GM21515 (cell line): ENCODE data around the gene USP40.

Experiments used
- ATAC-seq: cut with Tn5 transposase; IDR thresholded peaks from one replicate; pipeline ENCODE4 v1.9.1; 2021; ENCODE audit not compliant: unreplicated experiment

The USP40 gene

DNA sequence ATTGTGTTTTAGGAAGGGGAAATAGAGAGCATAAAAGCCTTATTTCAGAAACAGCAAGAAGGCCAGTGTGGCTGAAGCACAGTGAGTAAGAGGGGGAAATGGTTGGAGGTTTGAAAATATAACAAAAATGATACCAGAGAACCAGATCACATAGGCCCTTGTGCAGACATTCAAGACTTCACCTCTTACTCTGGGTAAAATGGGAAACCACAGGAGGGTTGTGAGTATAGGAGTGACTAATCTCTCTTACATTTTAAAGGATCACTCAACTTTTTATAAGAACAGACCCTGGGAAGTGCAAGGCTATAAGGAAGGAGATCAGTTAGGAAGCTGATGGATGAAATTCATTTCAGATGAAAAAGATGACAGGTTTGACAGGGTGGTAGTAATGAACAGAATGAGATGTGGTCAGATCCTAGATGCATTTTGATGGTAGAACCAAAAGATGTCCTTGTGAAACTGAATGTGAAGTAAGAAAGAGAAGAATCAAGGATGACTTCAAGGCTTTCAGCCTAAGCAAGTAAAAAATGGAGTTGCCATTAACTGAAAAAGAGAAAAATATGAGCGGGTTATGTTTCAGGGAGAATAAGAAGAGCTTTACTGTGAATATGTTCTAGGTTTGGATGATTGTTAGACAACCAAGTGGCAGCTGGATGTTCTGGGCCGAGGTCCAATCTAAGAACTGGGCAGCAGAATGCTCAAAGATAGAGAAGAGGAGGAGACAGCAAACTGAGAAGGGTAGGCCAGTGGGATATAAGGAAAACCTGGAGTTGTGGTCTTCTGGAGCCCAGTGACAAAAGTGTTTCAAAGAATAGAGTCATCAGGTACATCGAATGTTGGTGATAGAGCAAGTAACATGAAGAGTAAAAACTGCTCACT is 65.1 kb downstream of the USP40 start:
- ATAC-seq, result no peak

DNA sequence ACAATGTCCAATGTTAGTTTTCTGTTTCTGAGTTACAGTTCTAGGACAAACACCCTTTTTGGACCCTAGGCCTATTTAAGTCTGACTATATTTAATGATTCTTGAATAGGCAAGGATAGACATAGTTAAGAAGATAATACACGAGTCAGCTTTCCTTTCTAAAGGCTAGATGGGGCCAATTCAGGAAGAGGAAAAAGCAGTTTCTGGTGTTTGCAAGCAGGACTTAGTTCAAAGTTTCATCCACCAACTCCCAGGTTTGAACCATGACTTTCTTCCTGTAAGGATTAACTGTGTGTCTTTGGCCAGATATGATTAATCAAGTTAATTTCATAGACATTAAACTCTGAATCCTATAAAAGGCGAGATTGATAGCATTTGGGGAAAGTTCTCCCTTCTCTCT is 66.7 kb downstream of the USP40 start:
- ATAC-seq, result no peak

DNA sequence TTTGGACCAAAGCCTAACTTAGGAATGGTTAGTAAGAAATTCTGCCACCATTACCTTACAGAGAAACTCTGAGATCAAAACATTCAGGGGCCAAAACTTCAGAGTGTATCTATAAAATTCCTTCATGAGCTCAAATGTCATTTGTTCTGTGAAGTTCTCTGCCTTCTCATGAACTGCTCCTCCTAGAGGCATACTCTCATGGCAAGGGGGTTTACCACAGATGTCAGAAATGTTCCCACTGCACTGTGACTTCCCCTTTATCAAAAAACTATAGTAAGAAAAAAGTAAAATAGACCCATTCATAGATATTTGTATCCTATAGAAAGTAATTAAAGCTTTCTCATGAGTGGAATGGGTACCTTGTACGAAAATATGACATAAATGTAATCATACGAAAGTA is 68.5 kb downstream of the USP40 start:
- ATAC-seq, result no peak

DNA sequence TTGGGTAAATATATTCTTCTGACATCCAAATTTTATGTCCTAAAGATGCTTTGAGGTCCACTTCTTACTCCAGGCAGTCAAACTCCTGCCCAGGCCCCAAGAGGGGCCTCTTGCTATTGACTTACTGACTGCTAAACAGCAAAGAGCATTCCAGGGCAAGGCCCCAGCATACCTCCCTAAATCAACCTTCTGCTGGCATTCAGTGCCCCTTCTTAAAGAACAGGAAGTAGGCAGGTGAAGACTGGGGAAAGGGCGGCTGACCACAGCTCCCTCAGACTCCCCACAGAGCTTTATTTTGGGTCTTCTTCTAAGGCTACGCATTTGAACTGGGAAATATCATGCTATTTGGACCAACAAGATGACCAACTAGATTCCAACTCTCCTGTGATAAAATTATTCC is 68.9 kb downstream of the USP40 start:
- no peak for ATAC-seq

DNA sequence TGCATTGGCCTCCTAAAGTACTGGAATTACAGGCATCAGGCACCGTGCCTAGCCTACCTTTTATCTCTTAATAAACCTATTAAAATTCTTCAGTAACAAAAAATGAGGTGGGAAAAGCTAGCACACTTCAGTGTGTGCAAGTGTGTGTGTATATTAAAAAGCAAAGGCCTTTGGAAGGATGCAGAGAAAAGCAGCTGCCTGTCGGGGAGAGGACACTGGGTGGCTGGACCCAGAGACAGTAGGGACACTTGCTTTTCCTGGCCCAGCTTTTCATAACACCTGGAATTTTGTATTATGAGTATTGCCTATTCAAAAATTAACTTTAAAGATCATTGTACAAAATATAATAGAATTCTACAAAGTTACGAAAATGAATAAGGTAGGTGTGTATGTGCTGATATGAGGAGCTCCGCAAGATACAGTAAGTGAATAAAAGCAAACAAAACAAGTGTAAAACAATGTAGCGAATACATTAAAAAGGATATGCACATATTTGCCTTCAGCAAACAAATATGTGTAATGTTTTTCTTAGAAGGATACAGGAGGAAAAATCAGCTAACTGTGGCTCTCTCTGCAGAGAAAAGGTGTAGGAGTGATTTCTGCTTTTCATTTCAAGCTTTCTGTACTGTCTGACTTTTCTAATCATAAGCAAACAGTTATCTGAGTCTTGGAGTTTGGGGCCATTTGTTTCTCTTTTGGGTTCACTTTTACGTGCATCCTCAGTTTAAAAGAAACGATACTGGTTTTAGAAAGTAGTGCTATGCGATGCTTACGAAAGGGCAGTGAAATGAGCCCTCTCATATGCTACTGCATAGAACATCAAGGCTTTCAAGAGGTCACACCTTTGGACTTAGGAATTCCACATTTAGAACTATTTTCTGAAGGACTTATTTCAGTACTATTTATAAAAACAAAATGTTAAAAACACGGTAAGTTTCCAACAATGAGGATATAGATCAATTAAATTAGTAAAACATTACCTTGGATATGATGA is 70.8 kb downstream of the USP40 start:
- ATAC-seq, result no peak

DNA sequence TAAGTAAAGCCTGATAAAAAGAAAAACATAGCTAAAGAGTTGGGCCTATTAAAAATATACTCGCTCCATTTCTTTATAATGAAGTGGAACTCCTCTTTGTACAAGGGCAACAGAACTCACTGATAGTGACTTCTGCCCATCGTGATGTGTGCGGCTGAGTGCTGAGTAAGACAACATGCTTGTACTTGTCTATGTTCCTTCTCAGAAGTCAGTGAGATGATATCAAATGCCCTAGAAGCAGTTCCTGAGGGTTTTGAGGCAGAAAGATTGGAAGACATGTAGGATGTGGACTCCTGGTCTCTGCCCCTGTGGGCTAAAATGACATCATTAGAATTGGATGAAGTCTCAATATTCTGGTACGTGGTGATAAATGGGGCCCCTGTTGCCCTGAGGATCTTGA is 73.8 kb downstream of the USP40 start:
- ATAC-seq, result no peak

DNA sequence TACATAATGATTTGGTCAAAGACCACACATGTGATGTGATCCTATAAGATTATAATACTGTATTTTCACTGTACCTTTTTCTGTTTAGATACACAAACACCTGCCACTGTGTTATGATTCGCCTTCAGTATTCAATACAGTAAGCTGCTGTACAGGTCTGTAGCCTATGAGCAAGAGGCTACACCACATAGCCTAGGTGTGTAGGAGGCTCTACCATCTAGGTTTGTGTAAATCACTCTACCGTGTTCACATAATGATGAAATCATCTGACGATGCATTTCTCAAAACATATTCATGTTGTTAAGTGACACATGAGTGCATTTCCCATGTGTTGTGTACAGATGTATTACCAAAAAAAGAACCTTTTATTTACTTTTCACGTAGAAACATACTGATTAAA is 74.5 kb downstream of the USP40 start:
- no peak for ATAC-seq

DNA sequence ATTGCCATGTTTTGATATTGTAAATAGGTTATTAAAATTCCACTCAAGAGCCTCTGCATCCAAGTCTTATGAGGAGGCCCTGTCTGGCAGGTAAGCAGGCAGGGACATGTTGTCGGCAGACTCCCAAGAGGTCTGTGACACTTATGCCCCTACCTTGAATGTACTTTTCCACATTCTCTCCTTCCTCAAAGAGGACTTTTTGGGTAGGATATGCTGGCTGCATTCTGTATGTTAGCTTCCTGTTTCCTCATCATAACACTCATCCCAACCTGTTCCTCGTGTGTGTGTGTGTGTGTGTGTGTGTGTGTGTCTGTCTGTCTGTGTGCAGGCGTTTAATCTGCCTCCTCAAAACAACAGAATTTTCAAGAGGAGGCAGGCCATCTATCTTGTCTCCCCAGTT is 75.3 kb downstream of the USP40 start:
- no peak for ATAC-seq

DNA sequence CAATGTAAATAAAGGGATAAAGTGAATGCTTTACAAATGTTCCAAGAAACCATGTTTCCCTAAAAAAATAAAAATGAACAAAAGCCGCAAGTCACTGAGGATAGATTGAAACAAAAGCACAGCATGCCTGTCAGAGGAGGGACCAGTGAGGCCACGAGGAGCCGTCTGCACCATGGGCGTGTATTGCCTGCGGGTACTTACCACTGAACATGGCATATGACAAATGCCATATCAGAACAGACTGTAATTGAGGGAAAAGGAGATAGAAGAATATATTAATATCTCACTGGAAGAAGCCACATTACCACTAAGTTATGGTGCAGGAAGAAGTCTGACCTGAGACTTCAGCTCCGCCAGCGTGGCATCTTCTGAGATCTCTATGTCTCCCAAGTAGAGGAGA is 75.8 kb downstream of the USP40 start:
- ATAC-seq, result no peak

DNA sequence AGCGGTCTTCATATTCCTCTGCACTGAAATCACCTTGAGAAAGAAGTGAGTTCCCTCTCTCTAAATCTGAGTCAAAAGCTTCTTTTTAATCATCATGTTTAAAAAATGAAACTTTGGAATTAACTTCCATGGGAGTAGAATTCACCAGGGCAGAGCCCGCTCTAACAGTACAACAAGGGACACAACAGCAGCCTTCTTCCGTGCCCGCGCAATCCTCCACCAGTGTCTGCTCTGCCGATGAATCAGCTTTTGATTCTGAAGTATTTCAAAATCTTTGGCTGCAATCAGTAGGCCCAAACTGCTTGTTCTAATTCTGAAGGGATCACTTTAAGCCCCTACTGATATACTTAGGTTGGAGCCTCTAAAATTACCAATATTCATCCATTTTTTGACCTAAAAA is 76.9 kb downstream of the USP40 start:
- no peak for ATAC-seq

DNA sequence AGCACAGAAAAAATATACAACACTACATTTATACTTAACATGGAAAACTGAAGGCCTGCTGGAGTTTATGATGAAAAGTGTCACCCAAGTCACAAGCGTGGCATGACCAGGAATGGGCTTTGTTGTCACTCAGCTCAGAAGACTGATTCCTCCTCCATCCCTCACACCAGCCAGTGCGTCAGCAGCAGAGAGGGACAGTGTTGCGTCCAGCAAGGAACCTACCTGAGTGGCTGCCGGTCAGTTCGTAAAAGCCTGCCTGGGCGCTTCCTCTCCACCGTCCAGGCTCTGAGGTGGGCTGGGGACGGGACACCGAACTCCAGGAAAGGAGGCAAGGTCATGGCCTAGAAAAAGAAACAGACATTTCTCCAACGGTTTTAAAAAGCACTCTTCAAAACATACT is 77.4 kb downstream of the USP40 start:
- ATAC-seq, result no peak

DNA sequence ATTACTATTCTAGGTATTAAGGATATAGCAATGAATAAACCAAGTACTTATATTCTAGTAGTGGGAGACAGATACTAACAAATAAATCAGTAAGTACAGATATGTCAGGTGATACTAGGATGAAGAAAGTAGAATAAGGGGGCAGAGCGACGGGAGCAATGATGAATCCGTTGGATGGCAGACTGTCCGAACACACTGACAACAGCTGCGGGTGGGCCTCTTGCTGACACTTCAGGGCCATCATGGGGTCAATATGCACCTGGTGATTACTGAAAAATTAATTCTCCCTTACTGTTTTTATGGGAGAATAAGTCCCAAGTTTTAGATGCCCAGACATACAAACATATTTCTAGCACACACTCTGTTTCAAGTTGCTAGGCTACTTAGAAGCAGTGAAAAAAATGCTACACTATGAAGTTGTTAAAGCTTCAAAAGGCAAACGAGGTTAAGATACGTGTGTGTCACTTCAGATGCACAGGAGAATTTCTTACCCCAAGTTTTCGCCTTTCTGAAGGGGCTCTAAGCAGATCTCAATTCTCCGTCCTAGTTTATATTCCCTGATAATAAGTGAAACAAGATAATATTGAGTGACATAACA is 78.7 kb downstream of the USP40 start:
- no peak for ATAC-seq

DNA sequence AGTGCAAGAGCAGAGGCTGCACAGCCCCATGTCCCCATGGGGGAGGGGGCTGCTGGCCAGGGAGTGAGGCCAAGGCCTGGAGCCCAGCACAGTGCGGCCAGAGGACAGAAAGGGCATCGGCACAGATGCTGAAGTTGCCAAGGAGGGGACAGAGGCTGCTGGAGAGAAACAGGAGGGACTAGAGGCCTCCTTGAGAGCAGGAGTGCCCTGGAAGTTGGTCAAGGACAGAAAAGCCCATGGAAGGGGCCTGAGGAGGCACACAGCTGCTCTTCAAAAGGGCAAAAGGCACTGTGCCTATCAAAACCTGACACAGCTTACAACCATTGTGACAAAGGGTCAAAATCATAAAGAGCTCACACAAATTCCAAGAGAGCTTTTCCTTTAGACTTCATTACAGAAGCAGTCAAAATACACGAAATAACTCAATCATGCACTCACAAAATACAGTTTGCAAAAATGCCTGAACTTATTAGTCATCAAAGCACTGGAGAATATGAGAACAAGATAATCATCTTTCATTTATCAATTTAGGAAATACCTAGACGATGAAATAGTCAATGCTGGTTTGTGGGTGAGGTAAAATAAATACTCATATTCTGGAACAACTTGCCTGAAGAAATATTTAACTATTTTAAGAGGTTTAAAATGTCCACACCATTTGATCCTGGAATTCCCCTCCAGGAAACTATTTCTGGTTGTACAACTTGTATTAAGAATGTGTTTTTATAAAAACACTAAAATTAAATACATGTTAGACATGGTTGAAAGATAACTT is 79.6 kb downstream of the USP40 start:
- no peak for ATAC-seq

DNA sequence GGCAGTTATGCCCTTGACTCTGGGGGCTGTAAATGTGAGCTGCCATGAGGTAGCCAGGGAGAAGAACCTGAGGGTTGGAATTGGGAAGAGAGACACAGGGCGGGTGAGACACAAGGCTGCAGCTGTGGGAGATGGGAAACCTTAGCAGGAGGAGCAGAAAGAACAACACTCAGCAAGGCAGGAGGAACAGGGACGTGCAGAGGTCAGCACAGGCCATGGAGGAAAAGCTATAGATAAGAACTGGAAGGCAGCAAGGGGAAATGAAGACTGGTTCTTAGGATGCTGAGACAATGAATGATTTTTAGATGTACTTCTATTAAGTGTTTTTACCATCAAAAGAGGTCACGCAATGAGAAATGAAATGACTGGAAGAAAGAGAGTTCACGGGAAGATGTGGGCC is 80.2 kb downstream of the USP40 start:
- no peak for ATAC-seq

DNA sequence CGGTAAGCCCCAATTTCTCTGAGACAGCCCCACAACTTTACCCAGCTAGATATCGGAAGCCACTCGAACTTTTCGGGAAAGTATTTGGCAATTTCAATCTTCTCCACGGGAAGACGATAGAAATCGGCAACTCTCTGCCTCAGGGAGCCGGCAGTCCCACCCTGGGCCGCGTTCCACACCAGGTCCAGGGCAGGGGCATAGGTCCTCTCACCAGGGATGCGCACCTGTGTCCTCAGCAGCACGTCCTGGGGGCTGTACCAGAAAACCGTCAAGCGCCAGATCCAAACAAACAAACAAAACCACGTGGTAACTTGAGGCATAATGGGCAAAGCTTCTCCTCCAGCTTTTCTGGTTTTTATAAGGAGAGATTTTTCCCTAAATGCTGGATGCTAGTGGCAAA is 80.9 kb downstream of the USP40 start:
- ATAC-seq, result no peak

DNA sequence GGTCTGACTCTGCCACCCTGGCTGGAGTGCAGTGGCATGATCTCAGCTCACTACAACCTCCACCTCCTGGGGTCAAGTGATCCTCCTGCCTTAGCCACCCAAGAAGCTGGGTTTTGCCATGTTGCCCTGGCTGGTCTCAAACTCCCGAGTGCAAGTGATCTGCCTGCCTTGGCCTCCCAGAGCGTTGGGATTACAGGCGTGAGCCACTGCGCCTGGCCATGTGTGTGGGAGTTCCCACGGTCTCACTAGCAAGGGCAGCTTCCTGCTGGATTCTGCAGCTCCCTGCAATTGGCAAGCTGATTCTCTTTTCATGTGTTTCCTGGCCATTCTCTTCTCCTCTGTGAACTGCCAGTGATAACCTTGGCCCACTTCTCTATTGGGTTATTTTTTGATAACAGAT is 84.0 kb downstream of the USP40 start:
- ATAC-seq, result no peak

DNA sequence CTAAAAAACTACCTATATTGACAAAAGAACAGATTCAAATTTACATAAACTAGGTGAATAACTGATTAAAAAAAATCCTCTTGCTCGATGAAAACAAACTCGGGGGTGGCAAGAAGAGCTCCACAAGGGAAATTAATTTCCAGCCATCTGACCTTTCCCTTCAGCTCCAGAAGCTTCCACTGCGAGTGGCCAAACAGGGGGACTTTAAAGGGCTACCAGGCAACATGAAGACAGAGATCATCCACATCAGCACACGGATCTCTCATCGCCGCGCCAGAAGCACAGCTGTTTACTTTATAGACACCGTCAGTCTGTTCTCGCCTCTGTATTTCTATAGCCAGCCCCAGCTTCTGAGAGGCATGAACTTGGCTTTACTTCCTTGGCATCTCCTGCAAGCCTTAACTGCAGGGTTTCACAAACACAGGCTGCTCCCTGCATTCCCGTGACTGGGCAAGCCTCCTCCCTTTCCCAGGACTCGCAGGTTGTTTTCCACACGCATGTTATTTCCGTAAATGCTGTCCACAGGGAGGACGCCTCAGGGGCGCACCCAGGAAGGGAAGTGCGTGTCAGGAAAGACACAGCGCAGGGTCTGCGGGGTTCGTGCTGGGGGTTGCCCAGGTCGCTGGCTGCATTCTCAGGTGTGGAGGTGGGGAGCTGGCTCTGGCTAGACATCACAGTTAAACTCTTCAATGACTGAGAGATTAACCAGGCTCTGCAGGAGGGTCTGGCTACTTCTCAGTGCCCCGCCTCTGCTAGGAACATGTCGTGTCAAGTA is 85.0 kb downstream of the USP40 start:
- no peak for ATAC-seq

DNA sequence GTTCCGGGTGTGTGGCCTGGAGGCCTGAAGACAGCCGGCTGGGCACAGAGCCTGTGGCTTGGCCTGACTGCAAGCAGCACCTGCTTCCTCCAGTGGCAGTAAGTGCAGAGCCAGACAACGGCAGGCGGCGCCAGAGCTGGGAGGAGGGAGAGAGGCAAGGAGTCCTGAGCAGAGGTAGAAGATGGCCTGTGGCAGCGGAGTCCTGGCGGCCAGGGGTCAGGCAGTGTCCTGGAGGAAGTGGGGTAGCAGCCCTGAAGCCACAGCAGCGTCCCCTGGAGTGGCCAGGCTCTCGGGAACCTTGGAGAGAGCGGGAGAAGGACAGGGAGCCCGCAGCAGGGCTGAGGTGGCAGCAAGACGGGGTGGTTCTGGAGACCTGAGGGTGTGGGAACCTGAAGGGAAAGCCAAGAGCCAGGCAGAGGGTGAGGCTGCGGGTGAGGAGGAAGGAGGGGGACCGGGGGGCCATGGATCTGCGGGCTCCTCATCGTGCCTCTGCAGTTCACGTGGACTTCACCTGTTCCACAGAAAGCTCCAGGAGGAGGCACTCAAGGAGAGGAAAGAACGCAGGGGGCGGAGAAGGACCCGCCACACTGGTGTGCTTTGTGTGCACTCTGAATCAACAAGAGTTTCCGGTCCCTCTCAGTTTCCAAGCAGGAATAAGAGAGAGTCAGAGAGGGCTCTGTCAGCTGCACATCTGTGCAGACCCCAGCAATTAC is 85.9 kb downstream of the USP40 start:
- no peak for ATAC-seq
